CD8-positive, alpha-beta memory T cell (primary cell): ENCODE results near the gene ANO10. TPM values are rescaled to one million over a fixed set of nuclear protein-coding genes. Genes with fewer than 3 reads are reported as not detected.
A peak's percentile ranks its signal among the peaks of the same experiment; 100 is the strongest.

ENCODE experiments used
- CTCF ChIA-PET: fragments of 350-600 bp; sonication (Branson Sonifier 250); formaldehyde crosslinking; loops from one replicate; lab custom pipeline; 2021; ENCODE audit warnings: antibody characterized with exemption; lab: Charles Lee
- POLR2A ChIA-PET: fragments of 350-600 bp; sonication (Branson Sonifier 250); formaldehyde crosslinking; loops from one replicate; lab custom pipeline; 2021; ENCODE audit warnings: antibody characterized with exemption; lab: Charles Lee
- DNase-seq, 5 donors: peaks; one replicate each; pipeline versions ENCODE4 v3.0.0 to v3.0.0-alpha.2; 2020 to 2022; ENCODE audit warnings: mixed read lengths in 1 of 5
- H3K27ac ChIP-seq: one replicate; pipeline ENCODE4 v1.7.0; 2013; ENCODE audit warnings: low read depth, mild to moderate bottlenecking, low read length, moderate library complexity
- H3K27me3 ChIP-seq: 2 replicates; pipeline ENCODE4 v1.7.0; 2013; ENCODE audit warnings: low read length, mild to moderate bottlenecking; ENCODE audit not compliant: insufficient read depth, poor library complexity, severe bottlenecking
- H3K36me3 ChIP-seq: 2 replicates; pipeline ENCODE4 v1.7.0; 2013; ENCODE audit warnings: mild to moderate bottlenecking, low read length, moderate library complexity; ENCODE audit not compliant: insufficient read depth
- H3K4me1 ChIP-seq: 2 replicates; pipeline ENCODE4 v1.7.0; 2013; ENCODE audit warnings: mild to moderate bottlenecking, low read length, moderate library complexity; ENCODE audit not compliant: insufficient read depth
- H3K4me3 ChIP-seq: 2 replicates; pipeline ENCODE4 v1.7.0; 2013; ENCODE audit warnings: mild to moderate bottlenecking, low read length
- H3K9me3 ChIP-seq: 2 replicates; pipeline ENCODE4 v1.7.0; 2013; ENCODE audit warnings: mild to moderate bottlenecking, low read length
- H3K27ac Mint-ChIP-seq, 8 donors: one replicate each; pipeline ENCODE4 v1.8.0; 2020 to 2021; ENCODE audit warnings: mixed read lengths in 8 of 8, mild to moderate bottlenecking in 6 of 8, inconsistent platforms in 3 of 8, moderate library complexity in 3 of 8
- H3K27me3 Mint-ChIP-seq, 2 donors: one replicate each; pipeline ENCODE4 v1.8.0; 2020 to 2021; ENCODE audit warnings: mixed read lengths in 2 of 2, mild to moderate bottlenecking in 1 of 2, moderate library complexity in 1 of 2
- H3K36me3 Mint-ChIP-seq, 3 donors: one replicate each; pipeline ENCODE4 v1.8.0; 2020 to 2021; ENCODE audit warnings: mixed read lengths in 3 of 3, inconsistent platforms in 1 of 3, mild to moderate bottlenecking in 1 of 3
- H3K4me1 Mint-ChIP-seq, 3 donors: one replicate each; pipeline ENCODE4 v1.8.0; 2020 to 2021; ENCODE audit warnings: mixed read lengths in 3 of 3, inconsistent platforms in 1 of 3, mild to moderate bottlenecking in 1 of 3
- H3K4me3 Mint-ChIP-seq, 7 donors: one replicate each; pipeline ENCODE4 v1.8.0; 2020 to 2021; ENCODE audit warnings: mixed read lengths in 7 of 7, mild to moderate bottlenecking in 6 of 7, moderate library complexity in 4 of 7, inconsistent platforms in 2 of 7
- H3K9me3 Mint-ChIP-seq, 5 donors: one replicate each; pipeline ENCODE4 v1.8.0; 2020 to 2022; ENCODE audit warnings: mixed read lengths in 5 of 5, mild to moderate bottlenecking in 3 of 5, moderate library complexity in 2 of 5, inconsistent platforms in 1 of 5
- polyA plus RNA-seq: library from polyadenylated mRNA; unstranded; fragments of 300-500 nt; fragmentation: Illumina TruSeq; gene quantifications from one replicate; pipeline ENCODE4 v1.2.3, GENCODE V29; 2021
- total RNA-seq, 2 experiments: library from RNA; stranded (reverse); gene quantifications; one replicate each; pipeline ENCODE4 v1.2.3, GENCODE V29; 2021

ANO10 gene
- total and polyA plus RNA-seq, 3 experiments from 2014 or later, result 8.1 to 12.3 (median 9.1) TPM

DNA sequence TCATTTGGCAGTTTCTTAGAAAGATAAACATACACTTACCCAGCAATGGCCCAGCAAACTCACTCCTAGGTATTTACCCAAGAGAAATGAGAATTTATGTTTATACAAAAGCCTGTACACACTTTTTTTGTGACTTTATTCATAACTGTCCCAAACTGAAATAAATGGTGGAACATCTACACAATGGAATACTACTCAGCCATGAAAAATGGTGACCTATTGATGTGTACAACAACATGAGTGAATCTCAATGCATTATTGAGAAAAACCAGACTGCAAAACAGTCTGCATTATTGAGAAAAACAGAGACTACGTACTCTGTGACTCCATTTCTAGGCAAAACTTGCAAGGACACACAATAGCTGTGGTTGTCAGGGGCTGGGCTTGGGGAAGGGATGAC, 298.3 kb downstream of the ANO10 start:
- ChIA-PET CTCF (interaction anchor here (1.6 kb wide), 1 partner anchor 180 kb away, joined by 4 read pairs; no protein-coding TSS in a partner anchor), POLR2A (no interaction called here)
- H3K36me3 Mint-ChIP-seq, result peaks cover 5 to 43% (median 7%) of the 10 kb centered on the region in 3 donors
- peak overlapping the region in 1 of 8 donors; percentile 64 for H3K27ac Mint-ChIP-seq
- no peak overlapping the region for H3K4me3 Mint-ChIP-seq
- Histone ChIP-seq H3K4me3 (no peak overlapping the region), H3K27ac (no peak overlapping the region), H3K27me3 (no peaks in the 10 kb centered on the region), H3K9me3 (no peaks in the 10 kb centered on the region), H3K36me3 (no peaks in the 10 kb centered on the region), H3K4me1 (peaks cover 69% of the 10 kb centered on the region)
- H3K27me3 Mint-ChIP-seq, result no peaks in the 10 kb centered on the region
- DNase-seq, result no peak
- peaks cover 77 to 94% (median 94%) of the 10 kb centered on the region in 3 donors for H3K4me1 Mint-ChIP-seq
- no peaks in the 10 kb centered on the region for H3K9me3 Mint-ChIP-seq

DNA sequence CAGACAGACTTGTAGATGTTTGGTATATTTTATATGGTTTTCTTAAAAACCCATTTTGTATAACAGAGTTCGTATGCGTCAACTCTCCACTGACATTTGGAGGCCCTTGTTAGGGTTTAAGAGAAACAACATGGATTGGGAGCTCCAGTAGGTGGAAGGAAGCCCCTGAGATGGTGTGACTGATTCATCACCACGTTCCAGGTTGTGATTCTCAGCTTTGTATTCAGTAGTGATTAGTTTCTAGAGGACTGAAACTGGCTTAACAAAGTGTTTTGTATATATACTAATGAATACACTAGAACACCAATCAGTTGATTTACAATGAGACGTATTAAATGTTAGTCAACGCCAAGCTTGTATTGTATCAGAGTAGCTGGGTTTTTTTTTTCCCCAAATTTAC, 301.5 kb downstream of the ANO10 start:
- Mint-ChIP-seq H3K27ac (peak overlapping the region in 5 of 8 donors; percentile 19 to 44 (median 29)), H3K4me3 (peak overlapping the region in 2 of 7 donors; percentile 8 to 43), H3K36me3 (peaks cover 7 to 61% (median 14%) of the 10 kb centered on the region in 3 donors), H3K9me3 (no peaks in the 10 kb centered on the region), H3K27me3 (no peaks in the 10 kb centered on the region), H3K4me1 (peaks cover 76 to 94% (median 94%) of the 10 kb centered on the region in 3 donors)
- H3K9me3 ChIP-seq, result no peaks in the 10 kb centered on the region
- no peak overlapping the region for H3K4me3 ChIP-seq
- no peak overlapping the region for H3K27ac ChIP-seq
- peaks cover 62% of the 10 kb centered on the region for H3K4me1 ChIP-seq
- no peaks in the 10 kb centered on the region for H3K36me3 ChIP-seq
- DNase-seq, result no peak
- ChIA-PET CTCF (interaction anchor here (0.8 to 1.5 kb wide), 3 partner anchors 15 to 158 kb away, joined by 3 to 5 read pairs (median 5); no protein-coding TSS in a partner anchor), POLR2A (interaction anchor here (0.5 to 1.0 kb wide), 3 partner anchors 26 to 69 kb away, joined by 4 to 5 read pairs (median 5); no protein-coding TSS in a partner anchor)
- H3K27me3 ChIP-seq, result no peaks in the 10 kb centered on the region

DNA sequence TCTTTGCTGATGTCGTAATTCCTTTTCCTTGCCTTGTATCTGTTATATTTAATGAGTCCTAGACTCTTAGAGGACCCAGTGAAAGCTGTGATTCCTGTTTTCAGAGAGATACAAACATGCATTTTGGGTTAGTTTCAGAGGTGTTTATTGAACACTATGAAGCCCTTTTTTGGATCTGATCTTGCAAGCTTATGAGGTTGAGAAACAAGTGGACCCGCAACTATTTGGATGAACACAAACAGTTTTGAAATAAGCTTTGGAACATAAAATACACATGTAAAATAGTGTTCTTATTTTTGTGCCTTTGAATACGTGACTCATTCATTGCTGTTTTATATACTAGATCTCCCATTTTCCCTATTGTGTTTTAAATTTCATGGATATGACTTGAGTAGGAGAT, 302.0 kb downstream of the ANO10 start:
- no peaks in the 10 kb centered on the region for H3K27me3 Mint-ChIP-seq
- DNase-seq, result no peak
- H3K4me1 Mint-ChIP-seq, result peaks cover 78 to 94% (median 94%) of the 10 kb centered on the region in 3 donors
- H3K36me3 ChIP-seq, result no peaks in the 10 kb centered on the region
- CTCF ChIA-PET, result interaction anchor here (1.3 to 1.5 kb wide), 2 partner anchors 27 to 157 kb away, joined by 3 to 5 read pairs; no protein-coding TSS in a partner anchor
- no peak overlapping the region for H3K27ac ChIP-seq
- H3K4me3 Mint-ChIP-seq, result peak overlapping the region in 2 of 7 donors; percentile 24 to 37
- H3K27me3 ChIP-seq, result no peaks in the 10 kb centered on the region
- H3K36me3 Mint-ChIP-seq, result peaks cover 7 to 64% (median 14%) of the 10 kb centered on the region in 3 donors
- no peak overlapping the region for H3K4me3 ChIP-seq
- H3K9me3 ChIP-seq, result no peaks in the 10 kb centered on the region
- POLR2A ChIA-PET, result no interaction called here
- no peaks in the 10 kb centered on the region for H3K9me3 Mint-ChIP-seq
- peaks cover 58% of the 10 kb centered on the region for H3K4me1 ChIP-seq
- H3K27ac Mint-ChIP-seq, result peak overlapping the region in 7 of 8 donors; percentile 19 to 56 (median 32)

DNA sequence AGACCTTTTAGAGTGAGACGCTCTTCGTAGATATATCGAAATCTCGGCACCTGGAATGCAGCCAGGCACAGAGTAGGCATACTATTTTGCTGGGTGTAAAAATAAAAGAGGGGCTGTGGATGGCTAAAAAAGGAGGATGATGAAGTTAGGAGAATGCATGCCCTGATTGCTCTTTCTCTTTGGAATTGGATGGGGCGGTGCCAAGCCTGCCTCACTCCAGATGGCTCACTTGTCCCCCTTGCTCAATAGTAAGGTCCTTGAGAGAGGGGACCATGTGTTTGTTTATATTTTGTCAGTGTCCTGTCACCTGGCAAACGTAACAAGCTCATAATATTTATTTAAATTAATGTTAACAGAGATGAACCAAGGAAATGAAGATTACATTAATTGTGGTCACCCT, 302.4 kb downstream of the ANO10 start:
- H3K9me3 ChIP-seq, result no peaks in the 10 kb centered on the region
- Mint-ChIP-seq H3K27ac (peak overlapping the region in 7 of 8 donors; percentile 15 to 88 (median 34)), H3K27me3 (no peaks in the 10 kb centered on the region), H3K4me3 (peak overlapping the region in 4 of 7 donors; percentile 8 to 68 (median 16)), H3K9me3 (no peaks in the 10 kb centered on the region), H3K36me3 (peaks cover 7 to 63% (median 15%) of the 10 kb centered on the region in 3 donors), H3K4me1 (peaks cover 78 to 94% (median 94%) of the 10 kb centered on the region in 3 donors)
- no peak for DNase-seq
- CTCF ChIA-PET, result no interaction called here
- POLR2A ChIA-PET, result no interaction called here
- no peak overlapping the region for H3K4me3 ChIP-seq
- no peaks in the 10 kb centered on the region for H3K36me3 ChIP-seq
- H3K27ac ChIP-seq, result no peak overlapping the region
- peaks cover 54% of the 10 kb centered on the region for H3K4me1 ChIP-seq
- H3K27me3 ChIP-seq, result no peaks in the 10 kb centered on the region

DNA sequence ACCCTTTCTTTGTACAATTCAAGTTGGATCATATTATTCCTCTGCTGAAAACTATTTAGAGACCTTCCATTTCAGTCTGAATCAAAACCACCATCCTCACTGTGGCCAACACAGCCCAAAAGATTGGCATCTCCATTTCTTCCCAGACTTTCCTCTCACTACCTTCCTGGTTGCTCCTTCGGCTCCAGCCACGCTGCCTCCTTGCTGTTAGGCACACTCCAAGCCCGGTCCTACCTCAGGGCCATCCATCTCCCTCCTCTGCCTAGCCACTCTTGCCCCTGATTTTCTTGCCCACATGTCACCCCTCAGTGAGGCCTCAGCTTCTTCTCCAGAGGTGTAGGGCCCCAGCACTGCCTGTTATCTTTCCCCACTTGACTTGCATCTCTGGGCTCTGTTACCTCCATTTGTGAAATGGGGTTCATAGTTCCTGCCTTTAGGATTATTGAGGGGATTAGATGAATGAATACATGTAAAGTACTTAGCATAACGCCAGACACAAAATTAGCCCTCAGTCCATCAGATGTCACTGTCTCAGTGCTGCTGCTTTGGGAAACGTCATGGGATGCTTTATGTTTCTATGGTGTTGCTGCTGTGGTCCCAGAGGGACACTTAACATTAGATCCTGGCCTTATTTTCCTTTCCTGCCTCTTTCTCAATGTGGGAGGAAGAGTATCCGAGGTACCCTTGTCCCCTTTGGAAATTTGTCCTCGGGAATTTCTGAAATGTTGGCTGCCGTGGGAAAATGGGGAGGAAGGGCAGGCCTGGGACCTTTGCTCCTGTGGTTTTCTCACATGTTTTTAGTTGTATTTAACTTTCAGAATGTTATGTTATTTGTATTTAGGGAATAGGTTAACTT, 304.1 kb downstream of the ANO10 start:
- H3K27ac ChIP-seq, result no peak overlapping the region
- DNase-seq, result no peak
- H3K4me1 ChIP-seq, result peaks cover 50% of the 10 kb centered on the region
- no peaks in the 10 kb centered on the region for H3K27me3 ChIP-seq
- no peaks in the 10 kb centered on the region for H3K9me3 ChIP-seq
- no peak overlapping the region for H3K4me3 ChIP-seq
- H3K4me1 Mint-ChIP-seq, result peaks cover 79 to 95% (median 92%) of the 10 kb centered on the region in 3 donors
- H3K36me3 ChIP-seq, result no peaks in the 10 kb centered on the region
- peaks cover 11 to 64% (median 20%) of the 10 kb centered on the region in 3 donors for H3K36me3 Mint-ChIP-seq
- no peaks in the 10 kb centered on the region for H3K9me3 Mint-ChIP-seq
- H3K27me3 Mint-ChIP-seq, result no peaks in the 10 kb centered on the region
- peak overlapping the region in 6 of 7 donors; percentile 3 to 63 (median 48) for H3K4me3 Mint-ChIP-seq
- ChIA-PET CTCF (interaction anchor here (1.6 kb wide), 1 partner anchor 21 kb away, joined by 3 read pairs; no protein-coding TSS in a partner anchor), POLR2A (no interaction called here)
- H3K27ac Mint-ChIP-seq, result peak overlapping the region; percentile 9 to 90 (median 64)

DNA sequence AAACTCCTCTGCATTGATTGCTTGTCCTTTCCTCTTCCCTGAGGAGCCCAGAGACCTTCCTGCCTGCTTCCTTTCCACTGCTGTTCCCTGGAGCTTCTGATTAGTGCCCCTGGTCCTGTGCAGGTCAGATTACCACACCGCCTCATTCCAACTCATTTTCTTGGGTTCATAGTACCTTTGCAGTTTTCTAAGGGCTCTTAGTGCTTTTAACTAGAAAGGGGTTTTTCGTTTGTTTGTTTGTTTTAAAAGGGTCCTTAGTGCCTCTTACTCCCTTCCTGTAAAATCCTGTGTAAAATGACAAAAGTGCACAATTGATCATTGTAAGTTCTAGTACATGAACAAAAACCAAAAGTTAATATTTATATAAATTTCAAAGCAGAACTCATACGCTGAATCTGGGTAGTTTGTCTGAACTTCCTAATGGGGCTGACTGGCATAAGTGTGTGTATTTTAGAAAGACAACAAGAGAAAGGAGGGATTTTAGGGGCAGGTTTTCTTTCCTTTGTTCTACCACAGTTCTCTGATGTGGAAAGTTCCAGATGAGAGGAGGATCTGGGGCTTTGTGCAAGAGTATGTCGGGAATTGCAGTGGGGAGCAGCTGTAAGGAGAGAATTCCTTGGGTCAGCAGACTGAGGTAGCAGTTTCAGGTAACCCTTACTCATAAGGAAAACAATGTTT, 304.9 kb downstream of the ANO10 start:
- CTCF ChIA-PET, result interaction anchor here (1.6 kb wide), 1 partner anchor 21 kb away, joined by 3 read pairs; no protein-coding TSS in a partner anchor
- peaks cover 81 to 97% (median 94%) of the 10 kb centered on the region in 3 donors for H3K4me1 Mint-ChIP-seq
- no peak overlapping the region for H3K27ac ChIP-seq

More for the DNA sequence above, 304.9 kb downstream of the ANO10 start:
- H3K9me3 ChIP-seq, result no peaks in the 10 kb centered on the region
- H3K27ac Mint-ChIP-seq, result peak overlapping the region; percentile 9 to 89 (median 71)
- no peaks in the 10 kb centered on the region for H3K27me3 ChIP-seq
- H3K36me3 Mint-ChIP-seq, result peaks cover 13 to 67% (median 23%) of the 10 kb centered on the region in 3 donors
- H3K4me3 Mint-ChIP-seq, result peak overlapping the region in 5 of 7 donors; percentile 42 to 65 (median 53)
- no peak for DNase-seq
- no peaks in the 10 kb centered on the region for H3K36me3 ChIP-seq
- POLR2A ChIA-PET, result interaction anchor here (1.1 kb wide), 1 partner anchor 20 kb away, joined by 4 read pairs; no protein-coding TSS in a partner anchor
- H3K9me3 Mint-ChIP-seq, result no peaks in the 10 kb centered on the region
- no peak overlapping the region for H3K4me3 ChIP-seq
- H3K4me1 ChIP-seq, result peaks cover 50% of the 10 kb centered on the region
- H3K27me3 Mint-ChIP-seq, result no peaks in the 10 kb centered on the region
